ENCODE data around the gene NELFCD. TPM values are rescaled to one million over a fixed set of nuclear protein-coding genes. Genes with fewer than 3 reads are reported as not detected.

The NELFCD gene
- polyA plus RNA-seq, 1 of the 3 experiments (the other 2 are of a cell fraction), result 90.0 TPM

- TF ChIP-seq CTCF (IDR thresholded peaks at IDR 0.05) (no peak), RAD21 (IDR thresholded peaks at IDR 0.05; ENCODE audit: low read length) (no peak), SMC3 (IDR thresholded peaks at IDR 0.05; ENCODE audit: low read depth, low read length) (no peak), RCOR1 (IDR thresholded peaks at IDR 0.05; ENCODE audit: low read length) (no peak), ZBTB33 (IDR thresholded peaks at IDR 0.05; ENCODE audit: borderline replicate concordance, low read depth) (no peak)
Observed at GRCh38 chr20:59035381-59035780, 54.3 kb downstream of the NELFCD start (continued).

GRCh38 chr20:59037386-59037785 lies 56.3 kb downstream of the NELFCD start:
- Histone ChIP-seq H3K27me3 (ENCODE audit: insufficient read depth) (no peaks in the 10 kb centered on the region), H3F3A (replicated peaks; ENCODE audit: insufficient read depth) (peaks cover 26% of the 10 kb centered on the region), H3K4me3 (ENCODE audit: low read depth in 2 of 2, low read length in 1 of 2) (no peak overlapping the region), H3K27ac (ENCODE audit: low read depth in 2 of 2, low read length in 1 of 2) (peak overlapping the region in 1 of 2 experiments; percentile 51; a peak in 2 of 4 replicates), H3K36me3 (replicated peaks in 1 of 2; ENCODE audit: control insufficient read depth in 1 of 2, insufficient read depth in 2 of 2, low read length in 1 of 2) (peaks cover 39 to 69% of the 10 kb centered on the region in 2 experiments), H3K4me2 (no peak overlapping the region), H3K9ac (no peak overlapping the region), H4K20me1 (ENCODE audit: insufficient read depth) (peaks cover 4% of the 10 kb centered on the region; the same call in 1 of the 2 replicates), H3K79me2 (ENCODE audit: insufficient read depth) (peaks cover 63% of the 10 kb centered on the region), H3K4me1 (ENCODE audit: control insufficient read depth in 1 of 2, insufficient read depth in 2 of 2, low read depth in 1 of 2, low read length in 1 of 2) (peaks cover 7 to 31% of the 10 kb centered on the region in 2 experiments; a peak in 3 of 4 replicates), H2AFZ (ENCODE audit: low read depth) (no peak overlapping the region), H3K9me2 (no peaks in the 10 kb centered on the region), H3K9me3 (no peaks in the 10 kb centered on the region)
- TF ChIP-seq RAD21 (IDR thresholded peaks at IDR 0.05; ENCODE audit: low read length) (no peak), FOXJ3 (CRISPR knock-in tag; IDR thresholded peaks at IDR 0.05) (no peak), YY1 (IDR thresholded peaks at IDR 0.05; ENCODE audit: low read depth) (no peak), IRF3 (IDR thresholded peaks at IDR 0.05; ENCODE audit: low read depth, low read length) (no peak), SIN3A (IDR thresholded peaks at IDR 0.05; ENCODE audit: borderline replicate concordance, low read depth, low read length) (no peak)
- DNase-seq, result no peak
- ChIA-PET CTCF (interaction anchor here (0.7 to 0.9 kb wide), 2 partner anchors 9 to 167 kb away, joined by 3 read pairs; no protein-coding TSS in a partner anchor), POLR2A (no interaction called here)
- WGBS (ENCODE audit: low lambda C conversion rate), result 87% methylated on average over 12 of the region's 12 CpGs

GRCh38 chr20:59039233-59039632 lies 58.2 kb downstream of the NELFCD start:
- no peak overlapping the region for H3K9ac ChIP-seq
- peaks cover 4% of the 10 kb centered on the region; the same call in 1 of the 2 replicates for H4K20me1 ChIP-seq (ENCODE audit: insufficient read depth)
- no peak overlapping the region for H3K4me3 ChIP-seq (ENCODE audit: low read depth in 2 of 2, low read length in 1 of 2)
- CTCF ChIA-PET, result no interaction called here
- TF ChIP-seq REST (IDR thresholded peaks at IDR 0.05; ENCODE audit: low read depth, low read length) (no peak), FOSL2 (IDR thresholded peaks at IDR 0.05; ENCODE audit: borderline replicate concordance, low read depth) (no peak)
- H3K9me2 ChIP-seq, result no peaks in the 10 kb centered on the region
- H3K27ac ChIP-seq (ENCODE audit: low read depth in 2 of 2, low read length in 1 of 2), result no peak overlapping the region
- H3K4me2 ChIP-seq, result no peak overlapping the region
- no peaks in the 10 kb centered on the region for H3K27me3 ChIP-seq (ENCODE audit: insufficient read depth)
- peaks cover 11% of the 10 kb centered on the region for H3F3A ChIP-seq (replicated peaks; ENCODE audit: insufficient read depth)
- WGBS (ENCODE audit: low lambda C conversion rate), result 87% methylated on average over 1 of the region's 1 CpG
- DNase-seq, result no peak
- H2AFZ ChIP-seq (ENCODE audit: low read depth), result no peak overlapping the region
- peaks cover 7 to 32% of the 10 kb centered on the region in 2 experiments; a peak in 3 of 4 replicates for H3K4me1 ChIP-seq (ENCODE audit: control insufficient read depth in 1 of 2, insufficient read depth in 2 of 2, low read depth in 1 of 2, low read length in 1 of 2)
- H3K9me3 ChIP-seq, result no peaks in the 10 kb centered on the region
- peaks cover 39 to 59% of the 10 kb centered on the region in 2 experiments for H3K36me3 ChIP-seq (replicated peaks in 1 of 2; ENCODE audit: control insufficient read depth in 1 of 2, insufficient read depth in 2 of 2, low read length in 1 of 2)
- POLR2A ChIA-PET, result no interaction called here
- H3K79me2 ChIP-seq (ENCODE audit: insufficient read depth), result peaks cover 65% of the 10 kb centered on the region

Measured in SK-N-SH (cell line).